NCI-H1092 treated with DMSO at 0.1 percent for 48 hours (cell line): ENCODE data around the gene PIP4K2A.
A peak's percentile ranks its signal among the peaks of the same experiment; 100 is the strongest.
"Not testable (repeated sequence)": the region's sequence is repeated elsewhere in the genome, so short reads cannot be mapped to it uniquely, and the experiment has no call there.

Source experiments
- DNase-seq: peaks from one replicate; lab custom pipeline; 2025; lab: John Stamatoyannopoulos, UW

PIP4K2A gene

DNA sequence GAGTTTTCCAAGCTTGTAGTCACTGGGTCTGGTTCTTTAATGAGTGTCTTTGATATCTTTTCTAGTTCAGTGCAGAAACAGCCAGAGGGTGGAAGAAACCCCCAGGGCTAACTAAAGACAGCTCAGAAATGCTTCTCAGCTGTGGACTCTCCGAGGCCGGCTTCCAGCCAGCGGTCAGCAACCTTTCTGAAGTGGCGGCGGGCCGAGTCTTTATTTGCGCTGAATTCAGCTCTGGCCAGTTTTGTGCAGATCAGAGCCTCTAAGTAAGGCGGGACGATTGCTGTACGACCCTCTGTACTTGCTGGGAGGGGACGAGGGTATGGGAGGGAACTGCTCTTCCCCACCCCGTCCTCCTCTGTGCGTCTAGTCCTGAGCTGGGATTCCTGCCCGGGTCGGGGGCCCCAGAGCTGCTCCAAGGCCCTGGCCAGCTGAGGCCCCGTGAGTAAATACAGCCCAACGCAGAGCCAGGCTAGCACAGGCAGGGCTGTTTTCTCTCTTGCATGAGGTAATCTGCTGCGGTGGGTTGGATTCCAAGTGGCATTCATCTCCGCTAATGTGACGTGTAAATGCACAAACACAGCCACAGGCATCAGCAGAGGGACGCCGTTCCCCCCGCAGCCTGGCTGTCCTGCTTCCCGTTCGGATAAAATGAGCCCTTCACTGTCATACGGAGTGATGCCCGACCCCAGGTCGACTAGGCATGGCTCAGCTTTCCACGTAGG, 159.8 kb downstream of the PIP4K2A start:
- peak; percentile 62 for DNase-seq

- no peak for DNase-seq
These were observed 160.9 kb downstream of the PIP4K2A start for GRCh38 chr10:22553452-22553995.

GRCh38 chr10:22552888-22553378, 161.4 kb downstream of the PIP4K2A start:
- DNase-seq = peak; percentile 7

DNA sequence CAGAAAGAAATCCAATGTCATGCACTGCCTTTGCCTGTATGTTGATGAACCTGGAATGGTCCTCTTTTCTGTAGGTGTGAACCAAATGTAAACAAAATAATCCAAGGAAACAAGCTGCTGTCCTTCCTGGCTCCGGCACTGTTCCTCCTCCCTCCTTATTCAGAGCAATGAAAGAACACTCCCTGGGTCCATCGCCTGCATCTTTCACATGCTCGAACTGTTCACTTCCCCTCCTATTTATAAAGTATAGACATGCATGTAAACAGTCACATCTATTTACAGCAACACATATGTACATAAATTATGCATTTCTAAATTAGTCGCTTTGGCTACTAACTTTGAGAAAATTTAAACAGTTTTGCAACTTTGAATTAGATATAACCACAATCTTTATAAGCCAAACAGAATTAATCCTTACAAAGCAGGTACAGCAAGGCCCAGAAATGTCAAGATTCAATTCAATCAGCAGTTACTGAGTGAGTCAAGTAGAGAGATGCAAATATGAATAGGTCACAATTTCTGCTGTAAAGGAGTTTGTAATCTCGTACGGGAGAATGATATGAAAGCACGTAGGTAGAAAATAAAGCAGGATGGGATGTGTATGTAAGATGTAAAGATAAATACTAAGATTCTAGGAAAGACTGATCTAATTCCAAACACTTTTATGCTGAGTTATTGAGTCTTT, 162.6 kb downstream of the PIP4K2A start:
- no peak for DNase-seq

DNA sequence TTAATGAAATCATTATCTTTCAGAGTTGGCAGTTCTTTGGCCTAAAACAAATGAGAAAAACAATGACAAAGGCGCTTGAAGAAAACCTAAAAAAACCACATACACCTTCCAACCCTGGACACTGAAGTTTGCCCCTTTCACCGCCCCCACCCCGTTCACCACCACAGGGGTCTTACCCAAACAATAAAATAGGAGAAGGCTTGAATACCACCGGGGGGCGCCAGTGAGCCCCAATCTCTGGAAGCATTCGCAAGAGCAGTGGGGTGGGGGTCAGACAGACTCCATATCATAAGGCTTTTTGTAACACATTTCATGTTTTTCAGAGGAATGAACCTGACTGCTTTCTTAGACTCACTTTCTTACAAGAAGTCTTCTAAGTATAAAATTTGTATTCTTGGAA, 163.6 kb downstream of the PIP4K2A start:
- DNase-seq = peak; percentile 8

GRCh38 chr10:22548344-22548743, 166.0 kb downstream of the PIP4K2A start:
- no peak for DNase-seq

- DNase-seq = no peak
These were observed 168.7 kb downstream of the PIP4K2A start for GRCh38 chr10:22545643-22546042.

- peak; percentile 24 for DNase-seq
These were observed 169.9 kb downstream of the PIP4K2A start for GRCh38 chr10:22544325-22545068.

- DNase-seq = no peak
These were observed 171.6 kb downstream of the PIP4K2A start for GRCh38 chr10:22542773-22543172.

DNA sequence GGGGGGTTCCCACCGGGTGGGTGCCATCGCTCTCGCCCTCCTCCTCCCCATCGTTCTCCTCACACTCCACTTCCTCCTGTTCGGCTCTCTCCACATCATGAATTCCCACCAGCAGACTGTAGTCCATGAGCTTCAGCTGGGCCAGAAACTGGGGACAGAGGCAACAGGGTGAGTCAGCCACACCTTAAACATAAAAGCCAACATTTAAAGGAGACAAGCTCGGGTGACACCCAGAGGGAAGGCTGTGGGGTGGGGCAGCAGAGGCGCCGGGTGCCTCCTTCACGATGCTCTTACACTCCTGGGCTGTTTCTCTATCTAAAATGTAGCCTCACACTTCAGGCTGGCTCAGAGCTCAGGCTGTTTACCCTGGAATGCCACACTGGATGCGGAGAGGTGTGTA, 172.5 kb downstream of the PIP4K2A start:
- no peak for DNase-seq

GRCh38 chr10:22539579-22540298, 174.6 kb downstream of the PIP4K2A start:
- DNase-seq = no peak

DNA sequence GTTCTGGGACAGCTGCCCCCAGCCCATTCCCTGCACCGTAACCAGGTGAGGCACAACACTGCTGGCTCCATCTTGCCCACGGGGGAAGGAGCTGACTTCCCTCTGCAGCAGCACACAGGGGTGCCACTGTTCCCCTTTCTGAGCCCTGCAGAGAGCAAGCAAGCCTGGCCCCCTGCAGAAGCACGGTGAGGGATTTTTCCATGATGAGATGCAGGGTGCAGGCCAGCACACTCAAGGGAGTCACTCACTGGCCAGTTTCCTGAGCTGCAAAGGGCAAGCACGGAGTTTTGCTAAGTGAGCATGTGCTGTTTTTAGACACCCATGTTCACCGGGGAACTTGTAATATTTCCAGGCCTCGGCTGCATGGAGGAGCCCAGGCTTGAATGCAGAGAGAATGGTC, 176.6 kb downstream of the PIP4K2A start:
- DNase-seq = no peak

- no peak for DNase-seq
These were observed 177.8 kb downstream of the PIP4K2A start for GRCh38 chr10:22536620-22537019.

- DNase-seq = no peak
These were observed 179.4 kb downstream of the PIP4K2A start for GRCh38 chr10:22534849-22535604.

GRCh38 chr10:22531441-22531840, 182.9 kb downstream of the PIP4K2A start:
- no peak for DNase-seq

DNA sequence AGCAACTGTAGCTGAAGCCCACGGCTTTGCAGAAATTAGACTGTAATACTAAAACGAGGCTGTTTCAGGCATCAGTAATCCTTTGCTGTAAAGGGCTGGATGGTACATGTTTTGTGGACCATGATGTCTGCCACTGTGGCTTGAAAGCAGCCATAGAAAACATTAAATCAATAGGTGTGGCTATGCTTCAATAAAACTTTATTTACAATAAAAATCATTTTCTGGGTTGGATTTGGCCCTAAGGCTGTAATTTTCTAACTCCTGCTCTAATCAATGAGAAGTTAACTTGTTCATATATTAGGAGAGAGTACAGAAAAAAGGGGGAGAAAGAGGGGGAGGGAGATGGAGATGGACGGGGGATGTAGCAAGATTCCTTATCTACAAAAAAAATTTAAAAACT, 183.4 kb downstream of the PIP4K2A start:
- no peak for DNase-seq

DNA sequence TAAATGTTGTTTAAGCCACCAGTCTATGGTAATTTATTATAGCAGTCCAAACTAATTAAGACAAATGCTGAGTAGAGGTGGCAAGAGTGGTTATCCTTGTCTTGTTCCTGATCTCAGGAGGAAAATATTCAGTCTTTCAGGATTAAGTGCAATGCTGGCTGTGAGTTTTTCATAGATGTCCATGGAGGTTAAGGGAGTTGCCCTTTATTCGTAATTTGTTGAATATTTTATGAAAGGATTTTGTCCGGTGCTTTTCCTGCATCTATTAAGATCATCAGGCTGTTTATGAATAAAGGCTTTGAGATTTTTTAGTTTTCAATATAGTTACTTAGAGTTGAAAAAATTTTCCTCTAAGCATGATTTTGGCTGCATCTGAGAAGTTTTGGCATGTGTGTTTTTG, 186.9 kb downstream of the PIP4K2A start:
- no peak for DNase-seq

GRCh38 chr10:22524333-22524732, 190.0 kb downstream of the PIP4K2A start:
- not testable (repeated sequence) for DNase-seq

GRCh38 chr10:22520645-22521044, 193.7 kb downstream of the PIP4K2A start:
- DNase-seq = not testable (repeated sequence)

- no peak for DNase-seq
These were observed 196.1 kb downstream of the PIP4K2A start for GRCh38 chr10:22518167-22518724.

GRCh38 chr10:22515009-22515408, 199.4 kb downstream of the PIP4K2A start:
- no peak for DNase-seq
